ENCODE results near the gene U2AF2. TPM values are rescaled to one million over a fixed set of nuclear protein-coding genes. Genes with fewer than 3 reads are reported as not detected.

Gene U2AF2
- total and polyA plus RNA-seq, 2 of the 4 experiments (the other 2 are of a cell fraction), result 120 to 260 TPM

DNA sequence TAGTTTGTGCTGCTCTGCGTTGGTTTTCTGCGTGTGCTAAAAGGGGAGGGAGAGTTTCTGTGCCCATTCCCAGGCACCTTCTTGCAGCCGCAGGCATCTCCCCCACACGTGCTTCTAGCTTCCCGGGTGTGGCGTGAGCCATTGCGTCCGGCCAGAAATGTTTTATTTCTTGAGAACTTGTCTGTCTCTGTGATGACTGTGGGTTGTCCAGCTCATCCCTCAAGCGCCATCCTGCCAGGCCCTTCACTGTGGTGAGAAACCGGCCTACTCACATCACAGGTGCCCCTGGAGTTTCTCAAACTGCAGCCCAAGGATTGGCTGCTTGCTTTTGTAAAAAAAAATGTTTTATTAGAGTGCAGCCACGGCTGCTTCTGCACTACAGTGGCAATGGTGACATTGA, 44.4 kb downstream of the U2AF2 start:
- no TSS peak for BruUV-seq (replicated peaks)

More for the DNA sequence above, 44.4 kb downstream of the U2AF2 start:
- Histone ChIP-seq H2BK15ac (ENCODE audit: low read depth, low read length) (no peak overlapping the region), H4K8ac (ENCODE audit: low read depth in 2 of 2, low read length in 2 of 2) (no peak overlapping the region), H3K9me3 (ENCODE audit: control insufficient read depth, insufficient read depth, low read length) (peaks cover 5% of the 10 kb centered on the region), H4K91ac (ENCODE audit: insufficient read depth, low read depth, low read length) (no peak overlapping the region), H3K27me3 (ENCODE audit: control insufficient read depth, insufficient read depth, low read length) (no peaks in the 10 kb centered on the region), H3K79me1 (ENCODE audit: low read depth in 1 of 2, low read length in 2 of 2) (no peaks in the 10 kb centered on the region; a peak in 1 of 4 replicates), H3K4me2 (ENCODE audit: low read depth, low read length) (no peak overlapping the region), H3K4me1 (ENCODE audit: control insufficient read depth, insufficient read depth, low read length) (no peaks in the 10 kb centered on the region), H2BK5ac (ENCODE audit: low read depth, low read length, poor library complexity, severe bottlenecking) (no peak overlapping the region), H3K56ac (ENCODE audit: extremely low read depth, insufficient read depth, low read length) (no peak overlapping the region), H3K4ac (ENCODE audit: low read depth, low read length) (no peak overlapping the region), H4K20me1 (ENCODE audit: insufficient read depth, low read length) (no peaks in the 10 kb centered on the region), H3K36me3 (ENCODE audit: control insufficient read depth, insufficient read depth, low read length) (peaks cover 35% of the 10 kb centered on the region), H3K27ac (ENCODE audit: insufficient read depth, low read length) (no peak overlapping the region), H4K5ac (ENCODE audit: low read depth, low read length) (no peak overlapping the region), H3K23ac (ENCODE audit: low read depth, low read length) (no peak overlapping the region), H2AK9ac (replicated peaks; ENCODE audit: low read depth, low read length, poor library complexity) (no peak overlapping the region), H3K14ac (replicated peaks; ENCODE audit: low read depth, low read length) (no peak overlapping the region), H2AFZ (replicated peaks; ENCODE audit: low read length, poor library complexity) (no peak overlapping the region), H2BK20ac (ENCODE audit: low read depth, low read length) (no peak overlapping the region), H2BK120ac (ENCODE audit: low read depth, low read length) (no peak overlapping the region), H3K18ac (ENCODE audit: low read depth, low read length) (no peak overlapping the region), H3K4me3 (ENCODE audit: insufficient read depth, low read depth, low read length) (no peak overlapping the region), H3K9ac (ENCODE audit: low read depth, low read length) (no peak overlapping the region), H3K9me1 (ENCODE audit: insufficient read depth, low read length) (no peaks in the 10 kb centered on the region), H2AK5ac (ENCODE audit: low read depth, low read length) (no peak overlapping the region)
- in situ Hi-C loops (cut with MboI; ENCODE audit: low sequenced_read_pairs), result loop anchor here (25.0 kb wide), 1 partner anchor 438 kb away; the partner anchor contains the start of gene ZNF444
- DNase-seq, result no peak
- ChIA-PET CTCF (no interaction called here), POLR2A (ENCODE audit: unreplicated experiment) (no interaction called here)
- WGBS, 2 experiments (ENCODE audit: extremely low coverage in 2 of 2, insufficient read length in 1 of 2), result 100% methylated on average over 1 of the region's 11 CpGs; no CpG with 5 or more reads in 1 of the 2 experiments
- ATAC-seq (ENCODE audit: low read depth), result no peak
- TF ChIP-seq RFX5 (IDR thresholded peaks at IDR 0.05; ENCODE audit: low read depth, low read length), result no peak
- TF ChIP-seq, protein P1, sequence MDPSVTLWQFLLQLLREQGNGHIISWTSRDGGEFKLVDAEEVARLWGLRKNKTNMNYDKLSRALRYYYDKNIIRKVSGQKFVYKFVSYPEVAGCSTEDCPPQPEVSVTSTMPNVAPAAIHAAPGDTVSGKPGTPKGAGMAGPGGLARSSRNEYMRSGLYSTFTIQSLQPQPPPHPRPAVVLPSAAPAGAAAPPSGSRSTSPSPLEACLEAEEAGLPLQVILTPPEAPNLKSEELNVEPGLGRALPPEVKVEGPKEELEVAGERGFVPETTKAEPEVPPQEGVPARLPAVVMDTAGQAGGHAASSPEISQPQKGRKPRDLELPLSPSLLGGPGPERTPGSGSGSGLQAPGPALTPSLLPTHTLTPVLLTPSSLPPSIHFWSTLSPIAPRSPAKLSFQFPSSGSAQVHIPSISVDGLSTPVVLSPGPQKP (IDR thresholded peaks at IDR 0.05; ENCODE audit: borderline replicate concordance, low read depth, low read length), result no peak
- no peak for TF ChIP-seq BHLHE40 (IDR thresholded peaks at IDR 0.05; ENCODE audit: low read depth, low read length)
- TF ChIP-seq, protein P2, sequence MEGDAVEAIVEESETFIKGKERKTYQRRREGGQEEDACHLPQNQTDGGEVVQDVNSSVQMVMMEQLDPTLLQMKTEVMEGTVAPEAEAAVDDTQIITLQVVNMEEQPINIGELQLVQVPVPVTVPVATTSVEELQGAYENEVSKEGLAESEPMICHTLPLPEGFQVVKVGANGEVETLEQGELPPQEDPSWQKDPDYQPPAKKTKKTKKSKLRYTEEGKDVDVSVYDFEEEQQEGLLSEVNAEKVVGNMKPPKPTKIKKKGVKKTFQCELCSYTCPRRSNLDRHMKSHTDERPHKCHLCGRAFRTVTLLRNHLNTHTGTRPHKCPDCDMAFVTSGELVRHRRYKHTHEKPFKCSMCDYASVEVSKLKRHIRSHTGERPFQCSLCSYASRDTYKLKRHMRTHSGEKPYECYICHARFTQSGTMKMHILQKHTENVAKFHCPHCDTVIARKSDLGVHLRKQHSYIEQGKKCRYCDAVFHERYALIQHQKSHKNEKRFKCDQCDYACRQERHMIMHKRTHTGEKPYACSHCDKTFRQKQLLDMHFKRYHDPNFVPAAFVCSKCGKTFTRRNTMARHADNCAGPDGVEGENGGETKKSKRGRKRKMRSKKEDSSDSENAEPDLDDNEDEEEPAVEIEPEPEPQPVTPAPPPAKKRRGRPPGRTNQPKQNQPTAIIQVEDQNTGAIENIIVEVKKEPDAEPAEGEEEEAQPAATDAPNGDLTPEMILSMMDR (conservative IDR thresholded peaks at IDR 0.05; ENCODE audit: low read depth, low read length), result no peak
- TF ChIP-seq MXI1 (IDR thresholded peaks at IDR 0.05; ENCODE audit: borderline replicate concordance, low read depth, low read length), result no peak
- TF ChIP-seq MAZ (IDR thresholded peaks at IDR 0.05; ENCODE audit: borderline replicate concordance, low read depth, low read length), result no peak
- no peak for TF ChIP-seq RCOR1 (IDR thresholded peaks at IDR 0.05; ENCODE audit: insufficient replicate concordance, low read length)
- TF ChIP-seq SMC3 (IDR thresholded peaks at IDR 0.05; ENCODE audit: low read depth, low read length), result no peak
- intact Hi-C loops (cut with micrococcal nuclease), result no loop called here
- dilution Hi-C loops (cut with HindIII; ENCODE audit: low sequenced_read_pairs, unreplicated experiment), result no loop called here
